HG03103 (cell line): Measurements from ENCODE around the gene ERGIC1.
"Not testable (repeated sequence)": the region's sequence is repeated elsewhere in the genome, so short reads cannot be mapped to it uniquely, and the experiment has no call there.

Source experiments
- ATAC-seq: cut with Tn5 transposase; IDR thresholded peaks from one replicate; pipeline ENCODE4 v1.9.1; 2021; ENCODE audit warnings: low read depth; ENCODE audit not compliant: unreplicated experiment

ERGIC1 gene

DNA sequence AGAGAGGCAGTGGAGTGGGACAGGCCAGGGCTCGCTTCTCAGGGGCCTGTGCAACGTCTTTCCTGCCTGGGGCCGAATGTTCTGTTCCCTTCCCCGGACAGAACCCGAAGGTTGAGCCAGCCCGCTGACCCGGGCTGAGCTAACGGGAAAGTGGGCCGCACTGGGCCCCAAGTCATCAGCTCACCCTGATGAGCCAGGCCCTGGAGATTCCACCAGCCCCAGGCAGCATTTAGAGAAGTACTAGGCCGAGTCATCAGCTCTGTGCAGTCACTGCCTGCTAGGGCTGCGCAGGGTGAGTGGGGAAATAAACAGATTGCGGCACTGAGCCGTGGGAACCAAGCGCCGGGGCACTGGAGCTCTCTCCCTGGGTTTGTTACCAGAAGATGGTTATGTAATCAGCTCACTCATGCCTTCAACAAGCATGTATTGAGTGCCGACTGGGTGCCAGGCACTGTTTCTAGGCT is 33.9 kb upstream of the ERGIC1 start:
- ATAC-seq, result no peak

DNA sequence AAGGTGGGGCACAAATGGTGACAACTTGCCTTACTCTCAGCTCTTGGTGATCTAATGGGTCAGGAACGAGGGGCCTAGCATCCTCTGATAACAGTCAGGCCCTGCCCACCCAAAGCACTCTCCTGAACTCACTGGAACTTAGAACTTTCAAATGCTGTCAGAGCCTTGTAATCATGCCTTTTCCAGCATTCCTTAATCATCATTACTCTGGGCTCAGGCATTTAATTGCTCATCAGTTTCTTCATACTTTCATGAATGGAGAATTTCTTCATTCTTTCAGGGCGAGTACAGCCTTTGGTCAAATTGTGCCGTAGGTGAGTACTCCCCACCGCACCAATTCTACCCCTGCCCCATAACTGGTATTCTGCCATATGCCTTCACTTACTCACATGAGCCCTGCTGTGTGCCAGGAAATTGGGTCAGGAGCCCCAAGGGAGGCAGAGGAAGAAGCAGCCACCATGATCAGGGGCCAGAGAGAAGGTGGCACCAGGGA is 32.8 kb upstream of the ERGIC1 start:
- ATAC-seq, result no peak

DNA sequence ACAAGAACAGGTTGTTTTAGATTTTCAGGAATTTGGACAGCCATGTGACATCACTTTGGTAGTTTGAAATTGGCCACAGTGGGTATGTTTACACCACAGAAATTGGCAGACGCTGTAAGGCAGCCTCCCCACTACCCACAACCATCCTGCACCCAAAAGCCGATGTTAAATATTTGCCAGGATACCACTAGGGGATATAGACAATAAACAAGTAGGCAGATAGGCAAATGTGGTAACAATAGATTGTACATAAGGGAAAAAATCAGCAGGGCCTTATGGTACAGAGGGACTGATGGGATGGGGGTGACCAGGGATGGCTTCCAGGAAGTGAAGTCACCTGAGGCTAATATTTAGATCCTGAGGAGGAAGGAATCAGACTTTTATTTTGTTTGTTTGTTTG is 31.9 kb upstream of the ERGIC1 start:
- no peak for ATAC-seq

DNA sequence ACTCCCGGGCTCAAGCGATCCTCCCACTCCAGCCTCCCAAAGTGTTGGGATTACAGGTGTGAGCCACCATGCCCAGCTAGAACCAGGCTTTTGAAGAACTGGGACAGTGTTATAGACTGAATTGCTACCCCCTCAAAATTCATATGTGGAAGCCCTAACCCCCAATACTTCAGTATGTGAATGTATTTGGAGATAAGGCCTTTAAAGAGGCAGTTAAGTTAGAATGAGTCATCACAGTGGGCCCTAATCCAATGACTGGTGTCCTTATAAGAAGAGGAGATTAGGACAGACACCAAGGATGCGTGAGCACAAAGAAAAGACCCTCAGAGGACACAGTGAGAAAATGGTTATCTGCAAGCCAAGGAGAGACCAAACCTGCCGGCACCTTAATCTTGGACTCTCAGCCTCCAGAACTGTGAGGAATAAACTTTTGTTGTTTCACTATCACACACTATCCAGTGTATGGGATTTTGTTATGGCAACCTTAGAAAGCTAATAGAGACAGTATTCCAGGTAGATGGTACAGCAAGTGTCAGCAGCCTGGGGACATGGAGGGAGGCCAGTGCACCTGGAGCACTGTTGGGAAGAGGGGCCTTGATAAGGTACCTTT is 31.4 kb upstream of the ERGIC1 start:
- no peak for ATAC-seq

DNA sequence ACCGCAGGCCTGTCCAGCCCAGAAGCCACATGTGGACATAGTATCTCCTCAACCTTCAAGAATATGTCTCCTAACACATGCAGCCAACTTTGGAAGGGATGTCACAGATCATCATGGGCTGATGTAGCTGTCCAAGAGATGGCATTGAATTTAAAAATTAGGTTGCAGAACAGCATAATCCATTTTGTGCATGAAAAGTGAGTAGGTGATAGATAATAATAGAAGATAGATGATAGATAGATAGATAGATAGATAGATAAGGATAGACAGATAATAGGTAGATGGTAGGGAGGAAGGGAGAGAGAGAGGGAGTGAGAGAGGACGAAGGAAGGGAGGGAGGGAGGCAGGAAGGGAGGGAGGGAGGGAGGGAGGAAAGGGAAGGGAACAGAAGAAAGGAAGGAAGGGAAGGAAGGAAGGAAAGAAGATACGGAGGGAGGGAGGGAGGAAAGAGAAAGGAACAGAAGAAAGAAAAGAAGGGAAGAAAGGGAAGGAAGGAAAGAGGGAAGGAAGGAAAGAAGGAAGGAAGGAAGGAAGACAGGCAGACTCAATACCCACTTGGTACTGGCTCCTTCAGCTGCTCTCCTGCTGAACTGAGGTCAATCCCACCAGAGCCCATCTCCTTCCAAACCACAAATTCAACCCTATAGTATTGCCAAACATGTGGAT is 28.9 kb upstream of the ERGIC1 start:
- no peak for ATAC-seq

DNA sequence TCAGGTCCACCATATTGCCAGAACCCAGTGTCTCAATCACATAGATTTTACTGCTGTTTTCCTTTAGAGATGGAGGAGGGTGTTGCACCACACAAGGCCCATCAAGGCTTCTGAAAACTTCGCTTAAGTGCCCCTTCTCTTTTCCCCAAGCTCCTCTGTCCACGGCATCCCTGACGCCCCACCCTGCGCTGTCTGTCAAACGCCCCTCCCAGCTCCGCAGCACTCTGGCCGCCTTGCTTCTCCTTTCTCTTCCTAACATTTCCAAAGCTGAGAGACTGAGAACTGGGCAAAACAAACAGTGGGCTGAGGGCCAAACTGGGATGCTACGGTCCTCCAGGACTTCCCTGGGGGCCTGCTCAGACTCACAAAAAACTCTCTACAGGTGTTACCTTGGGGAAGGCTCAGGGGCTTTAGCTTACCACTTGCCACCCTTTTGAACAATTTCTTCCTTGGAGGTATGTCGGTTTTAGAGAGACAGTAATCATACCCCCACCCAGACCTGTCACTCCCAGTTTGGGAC is 28.3 kb upstream of the ERGIC1 start:
- no peak for ATAC-seq

DNA sequence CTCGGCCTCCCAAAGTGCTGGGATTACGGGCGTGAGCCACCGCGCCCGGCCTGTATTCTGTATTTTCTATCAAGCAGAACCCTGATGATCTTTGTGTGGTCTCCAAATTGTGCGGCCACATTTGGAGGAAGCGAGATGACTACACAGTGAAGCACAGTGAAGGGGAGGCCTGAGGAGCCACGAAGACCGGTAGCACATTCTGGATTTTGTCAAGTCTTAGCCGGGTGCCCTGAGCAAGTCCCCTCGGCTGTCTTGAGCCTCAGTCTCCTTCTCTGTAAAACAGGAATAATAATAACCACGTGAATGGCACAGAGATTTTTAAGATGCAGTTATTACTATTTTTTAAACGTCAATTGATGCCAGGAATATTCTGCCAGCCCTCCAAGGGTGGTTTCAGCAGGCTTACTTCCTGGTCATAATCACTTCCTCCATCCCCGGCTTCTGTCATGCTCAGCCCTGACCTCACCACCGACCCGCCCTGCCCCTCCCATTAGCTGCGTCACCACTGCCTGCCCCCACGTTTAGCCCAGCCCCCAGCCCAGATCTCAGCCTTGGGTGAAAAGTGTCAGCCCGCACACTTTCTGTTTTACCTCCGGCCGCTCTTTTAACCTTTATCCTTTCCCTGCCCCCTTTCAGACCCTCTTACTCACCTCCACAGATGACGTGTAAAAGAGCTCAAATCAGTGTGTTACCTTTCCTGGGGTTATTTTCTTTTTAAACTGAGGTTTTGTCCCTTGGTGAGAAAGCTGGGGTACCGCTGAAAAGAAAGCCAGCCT is 27.0 kb upstream of the ERGIC1 start:
- peak; percentile 99 for ATAC-seq

DNA sequence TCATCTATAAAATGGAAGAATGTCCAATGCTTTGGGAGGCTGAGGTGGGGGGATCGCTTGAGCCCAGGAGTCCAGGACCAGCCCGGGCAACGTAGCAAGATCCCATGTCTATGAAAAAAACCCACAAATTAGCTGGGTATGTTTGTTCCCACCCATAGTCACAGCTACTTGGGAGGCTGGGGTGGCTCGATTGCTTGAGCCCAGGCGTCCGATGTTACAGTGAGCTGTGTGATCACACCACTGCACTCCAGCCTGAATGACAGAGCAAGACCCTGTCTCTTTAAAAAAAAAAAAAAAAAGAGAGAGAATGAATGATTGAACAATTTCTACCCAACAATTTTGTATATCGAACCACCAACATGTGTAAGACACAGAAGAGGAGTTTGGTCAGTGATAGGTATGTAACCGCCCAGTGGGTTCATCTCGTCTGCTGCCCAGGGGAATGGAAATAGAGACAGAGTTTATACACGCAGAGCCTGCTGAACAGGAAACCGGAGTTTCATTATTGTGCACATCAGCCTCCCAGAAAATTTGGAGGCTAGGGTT is 26.2 kb upstream of the ERGIC1 start:
- ATAC-seq, result no peak

DNA sequence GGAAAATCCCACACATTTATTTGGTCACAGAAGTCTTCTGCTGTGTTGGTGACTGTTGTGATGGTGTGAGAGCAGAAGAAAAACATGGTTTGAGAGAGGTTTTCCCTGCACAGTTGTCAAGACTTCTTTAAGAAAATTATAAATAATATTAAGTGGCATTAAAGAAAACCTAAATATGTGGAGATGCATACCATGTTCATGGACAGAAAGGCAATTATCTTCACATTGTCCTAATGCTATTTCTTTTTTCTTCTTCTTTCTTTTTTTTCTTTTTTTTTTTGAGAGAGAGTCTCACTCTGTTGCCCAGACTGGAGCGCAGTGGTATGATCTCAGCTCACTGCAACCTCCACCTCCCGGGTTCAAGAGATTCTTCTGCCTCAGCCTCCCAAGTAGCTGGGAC is 24.3 kb upstream of the ERGIC1 start:
- no peak for ATAC-seq

DNA sequence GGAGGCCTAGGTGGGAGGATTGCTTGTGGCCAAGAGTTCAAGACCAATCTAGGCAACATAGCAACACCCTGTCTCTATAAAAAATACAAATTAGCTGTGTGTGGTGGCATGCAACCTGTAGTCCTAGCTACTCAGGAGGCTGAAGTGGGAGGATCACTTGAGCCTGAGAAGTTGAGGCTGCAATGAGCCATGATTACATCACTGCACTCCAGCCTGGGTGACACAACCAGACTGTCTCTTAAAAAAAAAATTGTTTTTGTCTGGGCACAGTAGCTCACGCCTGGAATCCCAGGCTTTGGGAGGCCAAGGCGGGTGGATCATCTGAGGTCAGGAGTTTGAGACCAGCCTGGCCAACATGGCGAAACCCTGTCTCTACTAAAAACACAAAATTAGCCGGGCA is 23.1 kb upstream of the ERGIC1 start:
- ATAC-seq, result not testable (repeated sequence)

DNA sequence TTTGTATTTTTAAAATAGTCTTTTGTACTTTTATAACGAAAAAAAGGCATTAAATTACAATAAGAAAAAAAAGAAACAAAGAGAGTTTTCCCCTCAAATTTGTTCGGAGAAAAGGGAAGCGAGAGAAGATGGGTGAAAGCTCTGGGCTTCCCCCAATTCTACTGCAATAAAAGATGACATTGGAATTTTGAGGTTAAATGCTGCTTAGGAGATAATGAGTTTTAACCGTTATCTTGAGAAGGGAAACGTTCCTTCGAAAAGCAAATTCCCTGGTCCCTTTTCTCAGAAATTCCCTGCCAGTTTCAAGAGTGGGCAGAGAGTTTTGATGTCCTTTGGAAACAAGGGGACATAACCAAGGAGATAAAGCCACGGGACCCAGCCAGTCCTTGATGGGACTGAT is 18.4 kb upstream of the ERGIC1 start:
- ATAC-seq, result no peak

DNA sequence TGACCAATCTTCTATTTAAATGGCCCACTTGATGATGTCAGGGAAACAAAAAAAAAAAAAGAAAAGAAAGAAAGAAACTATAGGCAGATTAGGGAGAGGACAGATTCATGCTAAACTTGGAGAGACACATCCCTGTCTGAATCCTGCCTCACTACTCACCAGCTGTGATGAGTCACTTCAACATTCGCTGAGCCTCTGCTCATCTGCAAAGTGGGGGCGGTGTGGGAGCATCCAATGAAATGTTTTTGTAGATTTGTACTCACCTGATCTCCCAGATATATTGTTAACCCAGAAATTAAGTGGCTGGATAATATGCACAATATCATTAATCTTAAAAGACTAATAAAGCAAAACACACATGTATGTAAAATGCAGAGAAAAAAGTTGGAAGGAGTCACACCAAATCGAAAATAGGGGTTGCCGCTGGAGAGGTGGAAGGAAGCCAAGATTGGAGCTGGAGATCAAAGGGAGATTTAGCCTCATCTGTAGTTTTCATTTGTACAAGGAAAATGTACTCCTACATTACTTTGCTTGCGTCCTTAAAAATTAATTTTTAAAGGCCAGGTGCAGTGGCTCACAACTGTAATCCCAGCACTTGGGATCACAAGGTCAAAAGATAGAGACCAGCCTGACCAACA is 17.0 kb upstream of the ERGIC1 start:
- no peak for ATAC-seq

DNA sequence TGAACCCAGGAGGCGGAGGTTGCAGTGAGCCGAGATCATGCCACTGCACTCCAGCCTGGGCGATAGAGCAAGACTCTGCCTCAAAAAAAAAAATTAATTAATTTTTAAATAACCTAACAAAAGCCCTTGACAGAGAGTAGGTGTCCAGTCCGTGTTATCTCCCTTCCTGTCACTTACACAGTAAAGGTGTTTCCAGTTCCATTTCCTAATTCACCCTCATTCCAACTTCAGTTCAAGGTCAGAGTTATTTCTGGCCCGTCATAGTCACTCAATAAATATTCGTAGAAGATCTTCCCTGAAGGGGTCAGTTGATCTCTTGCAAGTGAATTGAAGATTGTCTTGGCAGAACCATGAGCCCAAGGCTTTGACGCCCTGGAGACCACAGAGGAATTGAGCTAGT is 16.4 kb upstream of the ERGIC1 start:
- no peak for ATAC-seq

DNA sequence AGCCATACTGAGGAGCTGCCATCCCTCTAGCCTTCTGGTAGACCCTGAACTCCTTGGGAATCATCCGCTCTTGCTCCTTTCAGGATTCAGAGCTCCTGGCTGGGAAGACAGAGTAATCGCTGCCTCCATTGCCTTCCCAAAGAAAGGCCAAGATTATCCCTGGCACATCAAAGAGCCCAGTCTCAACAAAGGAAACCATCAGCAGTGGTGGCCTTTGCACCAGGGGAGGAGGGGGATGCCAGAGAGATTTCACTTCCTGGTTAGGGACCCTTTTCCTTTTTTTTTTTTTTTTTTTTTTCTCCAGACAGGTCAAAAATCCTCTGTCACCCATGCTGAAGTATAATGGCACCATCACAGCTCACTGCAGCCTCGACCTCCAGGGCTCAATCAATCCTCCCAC is 16.0 kb upstream of the ERGIC1 start:
- ATAC-seq, result no peak

DNA sequence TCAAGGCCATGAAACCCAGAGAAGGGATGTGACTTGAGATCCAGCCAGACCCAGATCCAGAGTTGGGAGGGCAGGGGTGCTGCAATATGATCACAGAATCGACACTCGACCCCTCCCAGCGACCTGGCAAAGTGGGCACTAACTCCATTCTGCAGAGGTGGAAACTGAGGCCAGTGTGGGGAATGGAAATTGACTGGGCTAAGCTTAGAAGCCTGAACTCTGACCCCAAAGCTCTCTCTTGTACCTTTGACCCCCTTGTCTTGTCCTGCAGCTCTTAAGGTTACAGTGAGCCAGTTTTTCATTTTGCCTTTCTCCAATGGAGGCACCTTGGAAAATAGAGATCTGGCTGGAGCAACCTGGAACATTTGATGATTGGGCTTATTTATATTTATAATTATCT is 14.5 kb upstream of the ERGIC1 start:
- ATAC-seq, result no peak

DNA sequence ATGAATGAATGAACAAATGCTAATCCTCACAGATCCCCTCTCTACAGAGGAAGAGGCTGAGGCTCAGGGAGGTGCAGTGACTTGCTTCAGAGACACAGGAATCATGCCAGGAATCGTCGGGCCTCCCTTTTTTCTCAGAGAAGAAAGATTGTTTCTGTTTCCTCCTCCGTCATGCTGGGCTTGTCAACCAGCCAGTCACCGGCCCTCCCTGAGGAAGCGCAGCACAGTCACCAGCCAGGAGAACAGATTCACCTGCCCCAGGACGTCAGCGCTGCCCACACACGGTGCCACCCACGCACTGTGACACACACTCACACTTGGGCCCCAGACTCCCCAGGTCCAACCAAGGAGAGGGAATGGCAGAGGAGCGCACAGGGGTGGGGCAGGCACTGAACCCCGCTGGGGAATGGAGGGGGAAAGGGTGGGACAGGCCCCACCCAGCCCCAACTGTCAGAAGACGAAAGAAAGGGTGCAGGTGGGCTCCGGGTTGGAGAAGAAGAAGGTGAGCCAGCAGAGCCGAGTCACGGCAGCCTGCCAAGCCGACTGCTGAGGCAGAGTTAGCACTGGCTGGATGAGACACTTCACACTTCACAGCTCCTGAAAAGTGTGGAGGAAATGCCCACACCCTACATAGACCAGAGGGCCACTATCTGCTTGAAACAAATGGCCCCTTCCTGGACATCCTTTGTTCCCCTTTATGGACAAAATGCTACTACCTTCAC is 13.8 kb upstream of the ERGIC1 start:
- no peak for ATAC-seq

DNA sequence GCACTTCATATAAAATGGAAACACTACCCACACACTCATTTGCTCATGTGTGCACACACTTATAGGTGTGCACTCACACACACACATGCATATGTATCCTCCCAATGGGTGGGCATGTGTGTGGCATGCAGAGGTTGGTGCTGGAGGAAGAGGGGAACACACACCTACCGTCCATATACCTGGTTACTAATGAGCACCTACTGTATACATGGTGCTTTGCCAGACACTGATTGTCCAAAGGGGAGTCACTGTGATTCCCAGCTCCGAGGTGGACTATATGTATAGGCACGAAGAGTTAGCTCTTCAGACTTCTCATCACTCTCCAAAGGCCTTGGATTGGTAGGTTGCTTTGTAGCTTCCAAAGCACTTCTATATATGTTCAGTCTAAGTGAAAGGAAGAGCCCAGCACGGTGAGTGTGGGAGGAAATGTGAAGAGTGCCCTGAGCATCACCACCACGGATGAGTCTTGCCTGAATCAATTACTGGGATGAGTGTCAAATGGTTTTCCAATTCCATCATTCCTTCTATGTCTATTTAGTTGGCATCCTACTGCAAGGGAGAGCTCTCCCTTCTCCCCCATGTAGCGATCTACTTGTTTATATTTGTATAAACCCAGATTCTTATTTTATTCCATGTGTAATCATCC is 12.6 kb upstream of the ERGIC1 start:
- ATAC-seq, result no peak

DNA sequence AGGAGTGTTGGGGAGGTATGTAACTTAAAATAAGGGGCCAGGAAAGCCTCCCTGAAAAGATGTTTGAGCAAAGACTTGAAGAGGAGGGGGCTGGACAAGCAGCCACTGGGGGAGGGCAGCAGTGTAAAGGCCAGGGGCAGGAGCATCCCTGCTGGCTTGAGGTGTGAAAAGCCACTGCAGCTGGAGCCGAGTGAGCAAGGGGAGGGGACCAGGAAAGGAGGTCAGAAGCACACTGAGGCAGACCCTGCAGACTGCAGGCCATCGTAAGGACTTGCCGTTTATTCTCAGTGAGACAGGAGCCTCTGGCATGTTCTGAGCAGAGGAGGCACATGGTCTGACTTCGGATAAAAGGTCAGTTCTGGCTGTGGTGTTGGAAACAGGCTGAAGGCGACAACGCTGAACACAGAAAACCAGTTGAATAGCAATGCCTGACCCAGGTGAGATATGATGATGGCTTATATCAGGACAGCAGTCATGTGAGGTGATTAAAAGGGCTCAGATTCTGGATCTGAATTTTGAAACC is 10.2 kb upstream of the ERGIC1 start:
- ATAC-seq, result no peak

DNA sequence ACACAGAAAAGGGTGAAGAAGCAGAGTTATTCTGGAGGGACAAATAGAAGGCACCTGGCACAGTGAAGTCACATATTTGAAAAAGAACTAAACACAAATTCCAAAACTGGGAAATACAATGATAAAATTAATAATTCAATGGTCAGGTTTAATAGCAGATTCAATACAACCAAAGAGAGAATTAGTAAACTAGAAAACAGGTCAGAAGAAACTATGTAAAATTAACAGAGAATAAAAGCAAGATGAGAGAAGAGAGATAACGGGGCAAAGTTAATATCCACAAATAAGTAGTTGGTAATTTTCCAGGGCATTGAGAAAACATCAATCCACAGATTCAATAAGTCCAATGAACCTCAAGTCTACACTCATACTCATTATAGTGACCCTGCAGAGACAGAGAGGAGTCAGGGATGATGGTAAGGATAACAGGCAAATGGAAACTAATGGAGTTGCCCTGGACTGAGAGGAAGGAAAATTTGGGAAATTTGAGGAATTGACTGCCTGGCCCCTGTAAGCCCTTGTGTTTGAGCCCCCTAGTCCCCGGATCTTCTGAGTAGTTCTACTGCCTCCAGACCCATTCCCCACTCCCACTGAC is 8.3 kb upstream of the ERGIC1 start:
- ATAC-seq, result no peak
